NCI-H510A treated with DMSO at 0.1 percent for 48 hours (cell line): ENCODE results near the gene CCND2.

Experiments used
- DNase-seq: peaks from one replicate; lab custom pipeline; 2025; lab: John Stamatoyannopoulos, UW

Gene CCND2

DNA sequence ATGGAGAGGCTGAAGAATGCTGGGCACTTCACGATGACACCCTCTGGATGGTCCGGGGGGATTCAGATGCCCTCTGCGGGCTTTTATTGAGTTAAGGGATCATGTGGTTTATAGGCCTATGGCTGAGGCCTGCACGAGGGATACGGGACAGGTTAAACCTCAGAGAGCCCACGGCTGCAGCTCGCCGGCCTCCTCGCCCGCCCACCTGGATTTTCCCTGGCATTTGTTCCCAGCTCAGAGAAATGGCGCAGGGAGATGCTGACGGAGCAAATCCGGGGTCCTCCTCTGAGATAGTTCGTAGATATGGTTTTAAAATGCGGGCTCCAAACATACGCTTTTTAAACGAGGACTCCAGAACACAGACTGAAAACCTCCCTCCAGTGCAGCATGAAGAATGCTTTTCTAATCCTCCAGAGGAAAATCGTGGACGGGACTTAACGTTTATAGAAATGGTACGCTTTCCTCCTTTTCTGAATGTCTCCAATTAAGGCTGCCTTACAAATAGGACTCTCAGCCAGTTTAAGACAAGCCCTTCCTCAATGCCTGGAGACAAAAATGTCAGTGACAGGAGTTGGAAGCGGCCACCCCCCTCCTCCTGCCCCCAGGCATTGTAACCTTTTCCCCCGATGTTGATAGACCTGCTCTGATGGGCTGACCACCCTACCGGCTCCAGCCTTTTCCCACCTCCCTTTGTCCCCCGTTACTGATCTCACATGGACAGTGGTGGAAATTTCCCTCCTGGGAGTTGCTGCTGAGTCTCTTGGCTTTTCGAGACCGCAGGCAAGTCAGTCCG is 16.6 kb downstream of the CCND2 start:
- no peak for DNase-seq

GRCh38 chr12:4292341-4293073 is 18.9 kb downstream of the CCND2 start:
- DNase-seq: no peak

- no peak for DNase-seq
Measured at GRCh38 chr12:4293299-4293965, 19.9 kb downstream of the CCND2 start.

DNA sequence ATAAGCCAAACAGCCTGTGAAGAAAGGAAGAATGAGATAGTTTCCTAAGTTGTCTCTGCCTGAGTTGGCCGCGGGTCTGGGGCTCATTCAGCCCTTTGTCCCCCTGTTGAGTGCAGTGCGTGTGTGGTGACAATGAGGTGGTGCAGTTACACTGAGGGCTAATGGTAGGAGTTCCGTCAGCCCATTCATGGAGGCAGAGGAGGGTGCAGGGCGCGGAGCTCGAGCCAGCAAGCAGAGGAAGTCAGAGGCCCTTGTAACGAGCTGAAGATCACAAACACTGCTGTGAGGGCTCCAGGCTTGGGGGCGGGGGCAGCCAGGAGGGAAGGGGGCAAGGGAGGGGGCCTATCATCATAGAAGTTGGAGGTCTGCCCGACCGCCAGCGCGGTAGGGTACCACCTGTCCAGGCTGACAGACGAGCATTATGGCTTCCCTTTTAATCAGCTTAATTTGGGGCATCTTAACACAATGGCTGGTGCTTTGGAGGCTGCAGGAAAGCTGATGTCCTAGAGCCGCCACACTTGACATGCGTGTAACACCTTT is 20.5 kb downstream of the CCND2 start:
- no peak for DNase-seq

GRCh38 chr12:4296751-4297150 is 23.2 kb downstream of the CCND2 start:
- DNase-seq: no peak

DNA sequence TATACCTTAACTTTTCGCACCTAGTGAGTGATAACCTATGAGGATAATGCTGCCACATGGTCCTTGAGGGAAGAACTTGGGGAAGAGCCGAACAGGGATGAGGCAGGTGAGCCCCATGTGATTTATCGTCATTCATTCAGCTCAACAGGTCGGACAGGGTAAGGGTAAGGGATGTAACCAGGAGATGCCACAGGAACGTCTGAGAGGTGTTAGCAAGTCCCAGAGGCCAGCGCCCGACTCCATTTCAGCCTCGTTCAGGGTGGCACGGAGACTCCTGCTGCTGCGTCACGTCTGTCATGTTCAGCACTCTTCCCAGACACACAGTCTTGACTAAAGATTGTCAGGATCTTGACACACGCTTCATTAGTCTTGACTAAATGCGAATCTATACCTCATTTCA is 24.1 kb downstream of the CCND2 start:
- no peak for DNase-seq

DNA sequence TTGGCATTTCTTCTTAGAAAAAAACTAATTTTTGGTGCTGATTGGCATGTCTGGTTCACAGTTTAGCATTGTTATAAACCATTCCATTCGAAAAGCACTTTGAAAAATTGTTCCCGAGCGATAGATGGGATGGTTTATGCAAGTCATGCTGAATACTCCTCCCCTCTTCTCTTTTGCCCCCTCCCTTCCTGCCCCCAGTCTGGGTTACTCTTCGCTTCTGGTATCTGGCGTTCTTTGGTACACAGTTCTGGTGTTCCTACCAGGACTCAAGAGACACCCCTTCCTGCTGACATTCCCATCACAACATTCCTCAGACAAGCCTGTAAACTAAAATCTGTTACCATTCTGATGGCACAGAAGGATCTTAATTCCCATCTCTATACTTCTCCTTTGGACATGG is 27.3 kb downstream of the CCND2 start:
- no peak for DNase-seq

GRCh38 chr12:4301932-4302501 is 28.5 kb downstream of the CCND2 start:
- no peak for DNase-seq

DNA sequence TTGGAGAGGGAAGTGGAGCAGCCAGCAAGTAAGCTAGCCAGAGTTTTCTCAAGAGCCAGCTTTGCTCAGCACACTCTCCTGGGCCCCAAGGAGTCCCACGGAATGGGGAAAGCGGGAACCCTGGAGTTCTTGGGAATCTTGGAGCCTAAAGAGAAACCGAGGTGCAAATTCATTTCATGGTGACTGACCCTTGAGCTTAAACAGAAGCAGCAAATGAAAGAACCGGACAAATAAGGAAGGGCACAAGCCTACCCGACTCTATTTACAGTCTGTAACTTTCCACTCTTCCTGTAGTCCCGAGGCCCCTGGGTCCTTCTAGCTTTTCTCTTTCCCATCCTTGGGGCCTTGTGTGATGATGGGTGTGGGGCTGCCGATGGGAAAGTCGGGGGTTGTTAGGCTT is 29.3 kb downstream of the CCND2 start:
- no peak for DNase-seq

- DNase-seq: no peak
Measured at GRCh38 chr12:4303750-4304149, 30.2 kb downstream of the CCND2 start.

- peak; percentile 59 for DNase-seq
Measured at GRCh38 chr12:4307593-4308333, 34.2 kb downstream of the CCND2 start.

DNA sequence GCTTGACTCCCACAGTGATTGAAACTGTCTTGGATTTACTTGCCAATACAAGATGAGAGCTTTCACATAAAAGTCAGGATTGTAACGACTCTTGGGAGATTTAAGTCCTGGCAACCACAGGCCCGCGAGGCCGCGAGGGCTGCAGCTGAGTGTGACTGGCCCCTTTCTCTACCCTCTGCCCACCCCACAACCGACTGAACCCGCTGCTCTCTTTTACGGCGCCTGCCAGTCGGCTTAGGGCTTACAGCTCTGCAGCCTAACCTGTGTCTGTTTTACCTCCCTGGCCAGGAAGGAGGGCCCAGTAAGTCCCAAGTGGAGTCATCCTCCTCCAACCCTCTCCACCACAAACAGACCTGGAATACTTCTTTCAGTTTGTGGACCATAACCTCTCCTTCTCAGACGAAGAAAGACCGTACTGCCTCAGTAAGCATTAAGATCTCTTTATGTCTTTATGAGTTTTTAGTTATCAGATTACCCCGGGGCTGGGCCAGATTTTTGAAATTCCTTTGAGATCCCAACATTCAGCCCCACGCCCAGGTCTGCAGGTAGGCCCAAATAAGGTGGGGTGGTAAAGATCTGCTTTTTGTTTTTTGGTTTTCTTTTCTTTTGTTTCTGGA is 34.9 kb downstream of the CCND2 start:
- no peak for DNase-seq

- no peak for DNase-seq
Measured at GRCh38 chr12:4311776-4312175, 38.2 kb downstream of the CCND2 start.

GRCh38 chr12:4312251-4312650 is 38.7 kb downstream of the CCND2 start:
- no peak for DNase-seq

DNA sequence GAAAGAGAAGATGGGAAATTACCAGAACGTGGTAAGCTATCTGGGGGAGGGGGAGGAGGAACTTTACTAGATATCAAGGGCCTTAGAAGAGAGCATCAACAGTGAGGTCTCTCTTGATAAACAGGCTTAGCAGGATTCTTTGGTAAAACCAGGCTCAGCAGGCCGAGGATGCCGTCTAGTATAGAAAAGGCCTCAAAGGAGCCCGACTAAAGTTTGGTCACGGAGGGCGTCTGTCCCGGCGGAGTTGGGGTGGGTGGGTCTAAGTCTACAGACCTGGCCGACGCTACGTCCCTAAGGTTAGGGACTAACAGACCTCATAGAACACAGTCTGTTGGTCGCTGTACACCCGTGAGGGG is 46.9 kb downstream of the CCND2 start:
- DNase-seq: peak; percentile 51

DNA sequence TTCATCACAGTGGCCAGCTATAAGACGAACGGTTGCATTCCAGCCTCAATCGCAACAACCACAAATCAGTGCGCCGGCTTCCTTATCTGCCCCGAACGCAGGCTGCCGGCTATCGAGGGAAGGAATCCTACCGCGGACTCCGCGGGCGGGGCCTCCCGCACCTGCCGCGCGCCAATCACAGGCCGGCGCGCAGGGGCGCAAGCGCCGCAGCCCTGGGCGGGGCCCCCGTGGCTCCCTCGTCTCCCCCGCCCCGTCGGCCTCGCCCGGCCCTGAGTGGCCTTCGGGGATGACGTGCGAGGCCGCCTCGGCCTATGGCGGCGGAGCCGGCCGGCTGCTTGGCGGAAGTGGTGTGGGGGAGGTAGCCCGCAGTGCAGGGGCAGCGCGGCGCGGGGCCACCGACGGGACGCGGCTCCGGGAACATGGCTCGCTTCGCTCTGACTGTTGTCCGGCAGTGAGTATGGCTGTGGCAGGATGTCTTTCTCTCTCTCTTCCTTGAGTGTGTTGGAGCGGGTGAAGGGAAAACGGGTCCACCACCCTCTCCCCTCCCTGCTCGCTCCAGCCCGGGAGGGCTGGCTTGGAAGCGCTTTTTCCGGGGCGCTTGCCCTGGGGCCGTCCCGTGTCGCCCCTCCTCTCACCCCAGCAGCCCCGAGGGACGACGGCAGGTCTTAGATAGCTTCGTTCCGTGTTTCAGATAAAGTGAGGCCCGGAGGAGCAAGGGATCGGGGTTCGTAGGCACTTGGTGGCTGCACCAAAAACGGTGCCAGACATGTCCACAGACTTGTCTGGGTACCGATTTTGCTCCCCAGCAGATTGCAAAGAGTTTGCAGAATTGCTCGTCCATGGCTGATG is 47.5 kb downstream of the CCND2 start, which contains the start of gene TIGAR:
TIGAR (plus strand) TSS at position 361 of the 849 bp plus-strand sequence; CDS start at position 420, 59 bp downstream.
- peak; percentile 88 for DNase-seq

GRCh38 chr12:4322726-4323125 is 49.2 kb downstream of the CCND2 start:
- no peak for DNase-seq
